GDM1 (cell line): ENCODE measurements around the gene CERT1.
"Not testable (repeated sequence)": the region's sequence is repeated elsewhere in the genome, so short reads cannot be mapped to it uniquely, and the experiment has no call there.

Source experiments
- DNase-seq: peaks from one replicate; lab custom pipeline; 2025; lab: John Stamatoyannopoulos, UW

CERT1 gene

DNA sequence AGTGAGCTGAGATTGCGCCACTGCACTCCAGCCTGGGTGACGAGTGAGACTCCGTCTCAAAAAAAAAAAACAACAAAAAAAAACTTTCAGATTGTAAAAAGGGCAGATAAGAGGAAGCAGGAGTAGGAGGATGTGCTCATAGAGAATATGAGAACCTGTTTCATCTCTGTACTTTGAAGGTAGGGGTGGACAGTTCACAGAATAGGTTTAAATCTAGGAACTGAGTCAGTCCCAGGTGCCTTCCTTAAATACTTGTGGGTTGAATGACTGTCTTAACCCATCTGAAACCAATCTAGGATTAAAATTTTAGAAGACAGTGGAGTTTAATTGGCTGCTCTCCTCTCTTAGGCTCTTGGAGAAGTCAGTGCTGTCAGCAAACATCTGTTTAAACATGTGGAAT, 12.6 kb upstream of the CERT1 start:
- DNase-seq: no peak

DNA sequence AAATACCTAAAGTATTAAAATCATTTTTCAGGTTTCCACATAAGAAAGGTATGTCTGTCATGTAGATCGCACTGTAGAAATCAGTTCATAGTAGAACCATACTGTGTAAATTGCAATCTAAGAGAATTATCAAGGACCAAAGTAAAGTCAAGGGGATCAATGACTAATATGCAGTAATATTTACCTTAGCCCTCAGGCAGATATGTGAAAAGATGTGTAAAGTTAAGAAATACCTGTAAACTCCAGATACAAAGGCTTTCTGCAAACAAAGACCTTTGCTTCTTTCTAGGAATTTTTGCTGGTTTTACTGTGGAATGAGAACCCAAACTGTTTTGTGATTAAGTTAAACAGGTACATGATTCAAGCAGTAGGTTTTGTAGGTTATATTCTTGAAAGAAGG, 11.8 kb upstream of the CERT1 start:
- DNase-seq: no peak

DNA sequence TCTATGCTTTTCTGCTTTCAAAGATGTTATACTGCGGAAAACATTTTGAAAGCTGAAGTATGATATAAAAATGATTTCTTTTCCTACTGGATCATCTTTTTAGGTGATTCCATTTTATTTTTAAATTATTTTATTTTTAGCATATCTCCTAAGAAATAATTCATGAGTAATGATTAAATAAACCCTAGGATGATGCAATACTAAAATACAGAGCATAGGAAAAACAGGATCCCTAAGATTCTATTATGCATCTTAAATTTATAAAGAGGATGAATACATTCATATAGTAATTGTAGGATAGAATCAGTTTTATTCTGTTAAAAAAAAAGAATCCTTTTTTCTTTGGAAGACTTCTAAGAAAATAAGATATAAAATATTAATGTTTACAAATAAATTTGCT, 11.1 kb upstream of the CERT1 start:
- no peak for DNase-seq

DNA sequence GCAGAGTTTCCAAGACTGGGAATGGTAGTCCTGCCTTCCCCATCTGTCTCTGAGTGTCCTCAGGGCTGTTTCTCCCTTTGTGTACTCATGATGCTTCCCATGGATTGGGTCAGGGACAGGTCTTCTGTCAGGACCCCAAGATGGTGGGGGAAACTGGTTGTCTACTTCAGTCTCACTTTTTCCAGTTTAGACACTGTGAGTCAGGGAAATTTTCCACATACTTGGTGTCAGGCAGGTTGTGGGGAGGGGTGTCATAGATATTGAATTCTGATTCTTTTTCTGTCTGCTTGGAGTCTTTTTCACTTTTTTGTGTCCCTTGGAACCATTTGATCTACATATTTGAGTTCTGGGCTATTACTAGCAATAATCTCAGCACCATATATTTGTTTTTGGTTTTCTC, 10.6 kb upstream of the CERT1 start:
- DNase-seq: no peak

DNA sequence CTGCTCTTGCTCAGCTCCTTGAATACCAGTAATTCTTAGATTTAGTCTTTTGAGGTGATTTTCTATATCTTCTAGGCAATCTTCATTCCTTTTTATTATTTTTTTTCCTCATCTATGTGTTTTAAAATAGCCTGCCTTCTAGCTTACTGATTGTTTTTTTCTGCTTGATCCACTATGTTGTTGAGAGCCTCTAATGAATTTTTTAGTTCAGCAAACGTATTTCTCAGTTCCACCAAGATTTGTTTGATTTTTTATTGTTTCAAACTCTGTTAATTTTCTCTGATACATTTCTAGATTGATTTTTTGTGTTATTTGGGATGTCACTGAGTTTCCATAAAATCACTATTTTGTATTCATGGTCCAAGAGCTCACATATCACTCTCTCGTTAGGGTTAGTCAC, 9.8 kb upstream of the CERT1 start:
- no peak for DNase-seq

DNA sequence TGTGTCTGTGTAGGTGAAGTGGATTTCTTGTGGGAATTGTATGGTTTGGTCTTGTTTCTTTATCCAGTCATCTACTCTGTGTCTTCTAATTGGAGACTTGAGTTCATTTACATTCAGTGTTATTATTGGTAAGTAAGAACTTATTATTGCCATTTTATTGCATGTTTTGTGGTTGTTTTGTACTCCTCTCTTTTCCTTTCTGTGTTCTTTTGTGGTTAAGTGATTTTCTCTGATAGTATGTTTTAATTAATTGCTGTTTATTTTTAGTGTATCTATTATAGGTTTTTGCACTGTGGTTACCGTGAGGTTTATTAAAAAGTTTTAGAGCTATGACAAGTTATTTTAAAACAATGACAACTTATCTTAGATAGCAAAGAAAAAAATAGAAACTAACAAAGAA, 8.3 kb upstream of the CERT1 start:
- no peak for DNase-seq

DNA sequence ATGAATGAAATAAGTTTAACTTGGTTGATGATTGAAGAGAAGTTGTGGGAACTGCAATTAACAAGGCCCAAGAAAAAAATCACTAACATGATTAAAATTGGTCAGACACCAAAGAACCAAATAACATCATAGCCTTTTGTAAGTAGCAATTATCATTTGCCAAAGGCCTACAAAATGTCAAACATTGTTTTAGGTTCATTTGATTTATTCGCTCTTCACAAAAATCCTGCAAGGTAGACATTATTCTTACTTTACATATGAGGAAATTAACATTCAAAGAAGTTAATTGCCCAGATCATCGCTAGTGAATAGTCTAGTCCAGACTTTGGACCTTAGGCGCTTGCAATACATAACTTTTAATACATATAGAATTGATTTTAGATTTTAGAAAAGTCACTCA, 2.9 kb upstream of the CERT1 start:
- no peak for DNase-seq

GRCh38 chr5:75513841-75514240, 2.4 kb upstream of the CERT1 start:
- DNase-seq: no peak

GRCh38 chr5:75512383-75513074, 1.1 kb upstream of the CERT1 start:
- DNase-seq: no peak

GRCh38 chr5:75510836-75511434, 494 bp downstream of the CERT1 start:
- no peak for DNase-seq

- no peak for DNase-seq
These were observed 1.0 kb downstream of the CERT1 start for GRCh38 chr5:75510417-75510835.

- no peak for DNase-seq
These were observed 1.5 kb downstream of the CERT1 start for GRCh38 chr5:75509956-75510355.

DNA sequence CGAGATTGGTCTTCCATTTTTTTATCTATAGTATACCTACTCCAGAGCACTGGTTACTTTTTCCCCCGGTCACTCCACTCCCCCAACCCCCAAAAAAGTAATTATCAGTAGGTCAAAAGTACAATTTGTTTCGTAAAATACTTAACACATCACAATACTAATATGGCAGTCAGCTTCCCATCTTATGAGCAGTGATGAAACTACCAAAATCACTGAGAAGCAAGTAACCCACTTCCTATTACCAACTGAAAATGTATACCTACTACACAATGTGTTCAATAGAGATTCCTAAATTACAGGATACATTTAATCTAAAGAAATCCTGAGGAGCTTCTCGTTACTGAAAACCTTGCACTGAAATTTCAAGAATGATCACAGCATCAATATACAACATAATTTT, 1.9 kb downstream of the CERT1 start:
- no peak for DNase-seq

- no peak for DNase-seq
These were observed 3.6 kb downstream of the CERT1 start for GRCh38 chr5:75507841-75508240.

GRCh38 chr5:75505112-75505511, 6.3 kb downstream of the CERT1 start:
- DNase-seq: not testable (repeated sequence)

DNA sequence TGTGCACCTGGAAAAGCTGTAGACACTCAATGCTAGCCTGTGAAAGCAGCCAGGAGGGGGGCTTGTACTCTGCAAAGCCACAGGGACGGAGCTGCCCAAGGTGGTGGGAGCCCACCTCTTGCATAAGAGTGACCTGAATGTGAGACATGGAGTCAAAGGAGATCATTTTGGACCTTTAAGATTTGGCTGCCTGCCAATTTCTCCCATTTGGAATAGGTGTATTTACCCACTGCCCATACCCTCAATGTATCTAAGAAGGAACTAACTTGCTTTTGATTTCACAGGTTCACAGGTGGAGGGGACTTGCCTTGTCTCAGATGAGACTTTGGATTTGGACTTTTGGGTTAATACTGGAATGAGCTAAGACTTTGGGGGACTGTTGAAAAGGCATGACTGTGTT, 12.6 kb downstream of the CERT1 start:
- DNase-seq: not testable (repeated sequence)

GRCh38 chr5:75498208-75498777, 13.1 kb downstream of the CERT1 start:
- DNase-seq: no peak

DNA sequence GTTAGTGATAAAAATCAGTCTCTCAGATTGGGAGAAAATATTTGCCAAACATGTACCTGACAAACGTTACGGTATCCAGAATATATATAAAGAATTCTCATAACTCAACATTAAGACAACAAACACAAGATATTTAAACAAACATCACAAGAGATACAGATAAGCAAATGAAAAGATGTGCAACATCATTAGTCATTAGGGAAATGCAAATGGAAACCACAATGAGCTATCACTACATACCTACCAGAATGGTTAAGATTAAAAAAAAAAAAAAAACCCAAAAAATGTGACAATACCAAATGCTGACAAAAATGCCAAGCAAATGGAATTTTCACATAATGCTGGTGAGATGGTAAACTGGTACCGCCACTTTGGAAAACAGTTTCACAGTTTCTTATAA, 15.4 kb downstream of the CERT1 start:
- DNase-seq: no peak

DNA sequence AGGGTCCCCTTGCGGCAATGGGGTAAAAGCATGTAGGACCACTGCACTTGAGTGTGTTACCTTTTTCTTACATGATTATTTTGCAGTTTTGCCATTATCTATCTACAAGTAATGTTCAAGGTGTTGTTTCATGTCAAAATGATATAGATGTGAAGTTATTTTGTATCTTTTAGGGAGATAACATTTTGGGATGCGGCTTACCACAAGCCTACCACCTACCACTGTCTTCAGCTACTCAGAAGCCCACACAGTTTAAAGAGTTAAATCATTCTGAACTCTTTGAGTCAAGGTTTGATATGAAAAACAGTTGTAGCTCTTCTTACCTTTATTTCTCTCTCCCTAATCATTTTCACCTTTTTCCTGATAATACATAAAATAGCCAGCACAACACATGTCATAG, 19.8 kb downstream of the CERT1 start:
- DNase-seq: no peak

DNA sequence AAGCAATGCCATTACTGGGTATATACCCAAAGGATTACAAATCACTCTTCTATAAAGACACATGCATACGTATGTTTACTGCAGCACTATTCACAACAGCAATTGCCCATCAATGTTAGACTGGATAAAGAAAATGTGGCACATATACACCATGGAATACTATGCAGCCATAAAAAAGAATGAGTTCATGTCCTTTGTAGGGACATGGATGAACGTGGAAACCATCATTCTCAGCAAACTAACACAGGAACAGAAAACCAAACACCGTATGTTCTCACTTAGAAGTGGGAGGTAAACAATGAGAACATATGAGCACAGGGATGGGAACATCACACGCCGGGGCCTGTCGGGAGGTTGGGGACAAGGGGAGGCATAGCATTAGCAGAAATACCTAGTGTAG, 21.6 kb downstream of the CERT1 start:
- not testable (repeated sequence) for DNase-seq

DNA sequence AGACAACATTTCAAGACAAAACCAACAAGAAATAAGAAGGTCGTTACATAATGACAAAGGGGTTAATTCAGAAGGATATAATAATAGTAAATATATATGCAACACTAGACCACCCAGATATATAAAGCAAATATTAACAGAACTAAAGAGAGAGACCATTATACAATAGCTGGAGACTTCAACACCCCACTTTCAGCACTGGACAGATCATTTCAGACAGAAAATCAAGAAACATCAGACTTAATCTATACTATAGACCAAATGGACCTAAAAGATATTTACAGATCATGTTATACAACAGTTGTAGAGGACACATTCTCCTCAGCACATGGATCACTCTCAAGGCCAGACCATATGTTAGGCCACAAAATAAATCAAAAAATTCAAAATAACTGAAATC, 26.8 kb downstream of the CERT1 start:
- no peak for DNase-seq

DNA sequence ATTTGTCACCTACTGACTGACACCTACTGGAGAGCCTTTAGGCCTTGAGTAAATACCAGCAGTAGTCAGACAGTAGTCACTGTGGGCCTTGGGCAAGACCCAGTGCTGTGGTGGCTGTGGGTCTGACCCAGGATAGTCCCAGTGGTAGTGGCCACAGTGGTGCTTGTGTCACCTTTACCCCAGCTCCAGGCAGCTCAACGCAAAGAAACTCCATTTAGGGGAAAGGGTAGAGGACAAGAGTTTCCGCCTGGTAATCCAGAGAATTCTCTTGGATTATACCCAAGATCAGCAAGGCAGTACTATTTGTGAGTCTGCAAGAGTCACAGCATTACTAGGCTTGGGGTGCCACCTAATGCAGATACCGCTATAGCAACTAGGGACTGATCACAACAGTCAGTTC, 28.9 kb downstream of the CERT1 start:
- DNase-seq: no peak

- DNase-seq: no peak
These were observed 30.4 kb downstream of the CERT1 start for GRCh38 chr5:75481024-75481423.

DNA sequence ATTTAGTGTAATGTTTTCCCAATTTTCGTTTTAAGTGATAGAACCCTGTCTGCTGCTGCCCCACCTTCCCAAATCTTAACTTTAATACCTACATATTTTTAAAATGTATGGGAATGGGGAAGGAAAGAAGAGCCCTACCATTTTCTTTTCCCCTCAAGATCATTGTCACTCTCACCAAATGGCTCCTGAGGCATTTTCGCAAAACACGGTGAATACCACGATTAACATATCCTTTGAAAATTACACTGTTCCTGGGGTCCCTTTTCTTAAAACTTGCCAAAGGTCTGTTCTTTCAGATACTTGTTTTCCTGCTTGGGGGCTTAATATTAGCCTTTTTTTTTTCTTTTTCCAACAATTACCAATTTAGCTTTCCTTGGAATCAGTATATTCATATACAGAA, 36.1 kb downstream of the CERT1 start:
- DNase-seq: no peak
